ENCODE measurements around the gene IRGC. TPM values are rescaled to one million over a fixed set of nuclear protein-coding genes. Genes with fewer than 3 reads are reported as not detected.

IRGC gene
- total RNA-seq, 1 experiment from 2014 or later, result not detected

DNA sequence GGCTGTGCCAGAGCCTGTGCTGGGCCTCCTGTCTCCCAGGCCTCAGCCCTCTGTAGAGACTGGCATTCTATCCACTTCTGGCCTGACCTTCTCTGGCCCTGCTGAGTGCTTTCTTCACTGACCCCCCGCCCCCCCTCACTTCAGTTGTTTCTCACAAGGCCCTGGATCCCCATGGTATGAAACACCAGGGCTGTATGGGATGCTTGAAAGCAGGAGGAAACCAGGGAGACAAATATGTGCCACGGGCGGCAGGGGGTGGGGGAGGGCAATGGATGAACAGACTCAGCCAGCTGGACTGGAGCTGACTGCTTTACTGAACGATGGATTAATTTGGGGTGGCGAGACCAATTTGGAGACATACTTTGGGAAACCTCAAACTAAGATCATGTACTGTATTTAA is 14.0 kb downstream of the IRGC start:
- Histone ChIP-seq H3K14ac (ENCODE audit: insufficient read depth, low read length) (no peak overlapping the region), H4K5ac (ENCODE audit: insufficient read length, low read depth, low read length) (no peak overlapping the region), H3K23me2 (ENCODE audit: insufficient read length, low read depth, low read length, poor library complexity, severe bottlenecking) (no peaks in the 10 kb centered on the region), H2BK15ac (ENCODE audit: low read depth, low read length) (no peak overlapping the region), H4K8ac (replicated peaks; ENCODE audit: insufficient read length, low read depth, low read length) (no peak overlapping the region), H3K18ac (ENCODE audit: insufficient read length, low read depth, low read length) (no peak overlapping the region), H2BK20ac (ENCODE audit: low read depth, low read length, poor library complexity, severe bottlenecking) (no peak overlapping the region), H3K27me3 (ENCODE audit: insufficient read depth, low read length) (no peaks in the 10 kb centered on the region), H3K4me1 (ENCODE audit: insufficient read depth, low read length) (no peaks in the 10 kb centered on the region), H3K56ac (ENCODE audit: insufficient read length, low read depth, low read length) (no peak overlapping the region), H2BK120ac (ENCODE audit: low read depth, low read length, poor library complexity, severe bottlenecking) (no peak overlapping the region), H2BK12ac (ENCODE audit: insufficient read length, low read depth, low read length) (no peak overlapping the region), H2AFZ (ENCODE audit: low read length) (no peak overlapping the region), H3T11ph (ENCODE audit: low read length) (no peak overlapping the region), H3K4me2 (ENCODE audit: insufficient read depth, insufficient read length, low read length) (no peak overlapping the region), H3K79me2 (ENCODE audit: insufficient read depth, low read length) (no peaks in the 10 kb centered on the region), H2AK5ac (ENCODE audit: insufficient read length, low read length) (no peak overlapping the region), H2BK5ac (ENCODE audit: insufficient read length, low read length) (no peak overlapping the region), H4K20me1 (ENCODE audit: control insufficient read depth, insufficient read depth, insufficient read length) (no peaks in the 10 kb centered on the region), H3K79me1 (ENCODE audit: insufficient read depth, low read depth, low read length, poor library complexity, severe bottlenecking) (no peaks in the 10 kb centered on the region), H3K9ac (ENCODE audit: extremely low read depth, insufficient read length, low read length) (no peak overlapping the region), H3K23ac (ENCODE audit: insufficient read length, low read depth, low read length) (no peak overlapping the region), H3K27ac (ENCODE audit: insufficient read length, low read depth, low read length) (no peak overlapping the region), H4K91ac (ENCODE audit: insufficient read length, low read depth, low read length) (no peak overlapping the region), H3K9me3 (ENCODE audit: control insufficient read depth, low read depth, low read length) (no peaks in the 10 kb centered on the region), H3K4ac (ENCODE audit: low read depth, low read length) (no peak overlapping the region)
- H3K27me3 Mint-ChIP-seq (ENCODE audit: low read depth), result no peaks in the 10 kb centered on the region
- WGBS (ENCODE audit: extremely low coverage, insufficient read length, low lambda C conversion rate), result no CpG with 5 or more reads among the region's 5 CpGs
- peaks cover 27 to 65% (median 42%) of the 10 kb centered on the region in 3 experiments; a peak in 6 of 7 replicates for H3K36me3 Mint-ChIP-seq (ENCODE audit: insufficient read depth in 1 of 3, low read depth in 3 of 3)
- TF ChIP-seq, protein P1, sequence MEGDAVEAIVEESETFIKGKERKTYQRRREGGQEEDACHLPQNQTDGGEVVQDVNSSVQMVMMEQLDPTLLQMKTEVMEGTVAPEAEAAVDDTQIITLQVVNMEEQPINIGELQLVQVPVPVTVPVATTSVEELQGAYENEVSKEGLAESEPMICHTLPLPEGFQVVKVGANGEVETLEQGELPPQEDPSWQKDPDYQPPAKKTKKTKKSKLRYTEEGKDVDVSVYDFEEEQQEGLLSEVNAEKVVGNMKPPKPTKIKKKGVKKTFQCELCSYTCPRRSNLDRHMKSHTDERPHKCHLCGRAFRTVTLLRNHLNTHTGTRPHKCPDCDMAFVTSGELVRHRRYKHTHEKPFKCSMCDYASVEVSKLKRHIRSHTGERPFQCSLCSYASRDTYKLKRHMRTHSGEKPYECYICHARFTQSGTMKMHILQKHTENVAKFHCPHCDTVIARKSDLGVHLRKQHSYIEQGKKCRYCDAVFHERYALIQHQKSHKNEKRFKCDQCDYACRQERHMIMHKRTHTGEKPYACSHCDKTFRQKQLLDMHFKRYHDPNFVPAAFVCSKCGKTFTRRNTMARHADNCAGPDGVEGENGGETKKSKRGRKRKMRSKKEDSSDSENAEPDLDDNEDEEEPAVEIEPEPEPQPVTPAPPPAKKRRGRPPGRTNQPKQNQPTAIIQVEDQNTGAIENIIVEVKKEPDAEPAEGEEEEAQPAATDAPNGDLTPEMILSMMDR (conservative IDR thresholded peaks at IDR 0.05), result no peak
- H3K4me1 Mint-ChIP-seq, result peaks cover 0 to 4% of the 10 kb centered on the region in 2 experiments; a peak in 1 of 4 replicates
- DNase-seq, result no peak
- no peak overlapping the region for H3K4me3 Mint-ChIP-seq
- no peaks in the 10 kb centered on the region for H3K9me3 Mint-ChIP-seq
- peak overlapping the region in 1 of 3 experiments; percentile 28; a peak in 1 of 7 replicates for H3K27ac Mint-ChIP-seq

All from H9 (cell line).